Thyroid gland (tissue), 4 donors: ENCODE results near the gene POLR3E.

Source experiments
- CTCF ChIP-seq, 6 experiments: fragments of 200-600 bp in 3 of 6; fragments of 450-650 bp in 3 of 6; sonication (generic) in 3 of 6; IDR thresholded peaks; one replicate each; pipeline ENCODE4 v1.5.1; 2016 to 2019; ENCODE audit warnings: antibody characterized with exemption in 6 of 6, mild to moderate bottlenecking in 2 of 6, inconsistent platforms in 1 of 6, moderate library complexity in 1 of 6
- POLR2A ChIP-seq, 2 donors: fragments of 450-650 bp; IDR thresholded peaks; one replicate each; pipeline ENCODE4 v1.6.1; 2017; ENCODE audit warnings: antibody characterized with exemption in 2 of 2, mild to moderate bottlenecking in 2 of 2, moderate library complexity in 1 of 2

GRCh38 chr16:22296225-22297113, 740 bp upstream of the POLR3E start:
- no peak for TF ChIP-seq CTCF (IDR thresholded peaks at IDR 0.05)
- no peak for TF ChIP-seq POLR2A (IDR thresholded peaks at IDR 0.05)
